T-helper 22 cell (primary cell): ENCODE measurements around the gene POLR1A.
"Not testable (repeated sequence)": the region's sequence is repeated elsewhere in the genome, so short reads cannot be mapped to it uniquely, and the experiment has no call there.

ENCODE experiments used
- DNase-seq: peaks from one replicate; pipeline ENCODE4 v3.0.0-alpha.2; 2020; ENCODE audit warnings: low read depth

POLR1A gene

DNA sequence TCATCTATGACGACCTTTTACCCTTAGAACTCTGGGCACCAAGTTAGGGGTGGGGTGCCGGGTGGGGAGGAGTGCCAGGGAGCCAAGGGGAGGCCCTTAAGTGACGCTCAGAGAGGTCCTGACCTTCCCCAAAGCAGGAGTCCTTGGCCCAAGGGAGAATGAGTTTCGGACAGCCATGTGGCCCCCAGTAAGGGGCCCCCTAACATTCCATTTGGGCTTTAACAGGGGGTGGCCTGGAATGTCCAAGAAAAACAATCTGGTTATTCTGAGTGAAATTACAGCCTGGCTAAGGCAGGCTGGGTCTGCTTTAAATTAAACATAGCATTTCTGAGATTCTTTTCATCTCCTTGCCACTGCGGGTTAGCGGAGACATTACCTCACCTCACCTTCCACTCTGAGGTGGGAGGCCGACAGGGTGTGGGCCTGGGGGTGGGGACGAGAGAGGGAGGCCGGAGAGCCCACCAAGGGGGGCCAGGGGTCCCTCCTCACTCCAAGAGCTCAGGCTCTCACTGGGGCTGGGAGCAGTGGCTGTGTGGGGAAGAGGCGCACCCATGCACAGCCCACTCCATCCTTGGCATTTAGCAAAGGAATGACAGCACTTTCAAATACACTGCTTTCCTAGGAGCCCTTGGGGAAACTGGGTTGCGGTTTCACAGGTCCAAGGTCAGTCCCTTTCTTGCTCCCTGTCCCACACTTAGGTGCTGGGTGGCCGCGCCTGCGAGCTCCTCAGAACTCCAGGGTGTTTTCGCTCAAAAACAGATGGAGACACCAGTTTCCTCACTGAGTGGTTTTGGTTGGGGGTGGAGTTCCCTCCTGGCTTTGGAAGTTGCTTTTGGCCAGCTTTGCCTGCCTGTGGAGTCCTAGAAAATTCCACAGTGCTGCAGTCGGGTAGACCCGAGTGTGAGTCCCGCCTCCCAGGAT, 107.4 kb downstream of the POLR1A start:
- DNase-seq = no peak

DNA sequence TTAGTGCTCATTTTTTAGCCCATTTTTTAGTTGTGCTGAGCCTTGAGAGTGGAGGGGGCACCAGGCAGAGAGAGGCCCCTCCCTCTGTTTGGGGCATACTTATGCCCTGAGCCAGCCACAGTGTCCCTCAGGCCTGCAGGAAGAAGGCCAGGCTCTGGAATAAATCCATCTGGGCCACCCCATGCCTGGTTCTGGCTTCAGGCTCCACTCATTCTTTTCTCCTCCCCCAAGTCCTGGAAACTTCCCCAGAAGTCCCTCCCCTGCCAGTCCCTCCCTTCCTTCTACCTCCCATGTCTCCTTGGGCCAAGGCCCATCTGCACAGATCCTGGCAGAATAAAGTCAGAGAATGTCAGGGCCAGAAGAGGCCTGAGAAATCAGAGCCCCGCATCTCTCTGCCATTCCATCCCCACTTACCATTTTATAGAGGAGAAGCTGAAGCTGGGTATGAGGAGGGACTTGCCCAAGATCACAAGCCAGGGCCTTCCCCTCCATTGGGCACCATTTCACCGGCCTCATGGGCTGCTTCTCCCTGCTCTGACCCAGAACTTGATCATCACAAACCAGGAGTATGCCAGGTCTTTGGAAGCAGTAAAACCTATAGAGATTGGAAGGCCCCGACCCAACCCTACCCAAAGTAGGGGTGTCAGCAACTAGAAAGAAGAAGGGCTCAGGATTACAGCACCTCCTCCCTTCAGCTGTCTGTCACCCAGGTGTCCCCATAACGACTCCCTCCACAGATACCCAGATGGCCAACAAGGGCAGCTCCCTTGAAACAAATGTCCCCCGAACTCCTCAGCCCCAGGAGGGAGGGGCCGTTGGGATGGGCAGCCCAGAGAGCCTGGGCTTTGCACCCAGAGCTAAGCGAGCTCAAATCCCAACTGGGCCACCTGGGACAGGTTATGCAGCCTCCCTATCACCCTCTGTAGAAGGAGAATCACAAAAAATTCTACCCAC, 108.4 kb downstream of the POLR1A start:
- no peak for DNase-seq

DNA sequence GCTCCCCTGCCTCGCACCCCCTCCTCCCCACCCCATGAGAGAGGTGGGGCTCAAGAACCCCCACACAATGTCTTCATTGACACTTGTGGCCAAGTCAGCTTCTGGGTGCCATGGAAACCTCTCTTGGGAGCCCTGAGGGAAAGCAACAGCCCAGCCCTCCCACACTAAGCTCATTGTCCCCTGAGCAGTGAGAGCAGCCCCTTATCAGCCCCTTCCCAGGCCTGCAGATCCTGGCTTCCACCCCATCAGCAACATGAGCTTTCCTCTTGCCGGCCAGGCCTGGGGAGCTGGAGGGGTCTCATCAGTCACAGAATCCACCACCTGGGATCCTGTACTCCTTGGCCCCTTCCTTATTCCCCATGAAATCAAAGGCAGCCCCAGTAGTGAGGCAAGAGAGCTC, 109.1 kb downstream of the POLR1A start:
- DNase-seq = no peak

DNA sequence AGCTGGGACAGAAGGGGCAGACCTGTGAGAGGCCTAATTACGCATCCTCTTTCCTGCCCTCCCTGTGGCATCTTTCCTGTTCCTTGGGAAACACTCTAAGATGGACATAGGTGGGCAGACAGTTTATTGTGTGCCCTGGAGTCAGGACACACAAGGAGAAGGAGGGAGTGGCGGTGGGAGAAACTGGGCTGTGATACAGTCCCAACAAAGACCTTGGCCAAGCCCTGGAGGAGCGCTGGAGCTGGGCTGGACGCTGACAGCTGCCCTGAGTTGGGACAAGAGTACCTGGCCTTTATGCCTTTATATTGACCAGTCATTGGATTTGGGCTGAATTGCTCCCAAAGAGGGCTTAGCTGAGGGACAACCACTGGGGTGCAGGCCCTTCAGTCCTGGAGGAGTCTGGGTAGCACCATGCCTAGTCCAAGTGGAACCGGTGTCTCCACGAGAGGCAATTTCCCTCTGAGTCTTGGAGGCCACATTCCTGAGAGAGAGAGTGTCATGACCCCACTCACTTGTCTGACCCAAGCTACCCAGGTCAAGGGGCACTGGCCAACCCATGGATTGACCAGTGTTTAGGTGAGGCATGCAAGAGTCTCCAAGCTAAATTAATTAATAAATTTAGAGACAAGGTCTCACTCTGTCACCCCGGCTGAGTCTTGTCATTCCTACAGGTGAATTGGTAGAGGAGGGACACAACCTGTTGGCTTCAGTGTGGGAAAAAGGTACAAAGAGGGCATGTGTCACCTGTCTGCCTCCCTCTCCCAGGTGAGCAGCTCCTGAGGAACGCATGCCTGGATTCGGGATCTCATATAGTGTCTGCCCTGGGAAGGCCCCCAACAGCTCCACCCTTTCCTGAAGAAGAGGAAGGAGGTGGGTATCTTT, 109.8 kb downstream of the POLR1A start:
- no peak for DNase-seq

DNA sequence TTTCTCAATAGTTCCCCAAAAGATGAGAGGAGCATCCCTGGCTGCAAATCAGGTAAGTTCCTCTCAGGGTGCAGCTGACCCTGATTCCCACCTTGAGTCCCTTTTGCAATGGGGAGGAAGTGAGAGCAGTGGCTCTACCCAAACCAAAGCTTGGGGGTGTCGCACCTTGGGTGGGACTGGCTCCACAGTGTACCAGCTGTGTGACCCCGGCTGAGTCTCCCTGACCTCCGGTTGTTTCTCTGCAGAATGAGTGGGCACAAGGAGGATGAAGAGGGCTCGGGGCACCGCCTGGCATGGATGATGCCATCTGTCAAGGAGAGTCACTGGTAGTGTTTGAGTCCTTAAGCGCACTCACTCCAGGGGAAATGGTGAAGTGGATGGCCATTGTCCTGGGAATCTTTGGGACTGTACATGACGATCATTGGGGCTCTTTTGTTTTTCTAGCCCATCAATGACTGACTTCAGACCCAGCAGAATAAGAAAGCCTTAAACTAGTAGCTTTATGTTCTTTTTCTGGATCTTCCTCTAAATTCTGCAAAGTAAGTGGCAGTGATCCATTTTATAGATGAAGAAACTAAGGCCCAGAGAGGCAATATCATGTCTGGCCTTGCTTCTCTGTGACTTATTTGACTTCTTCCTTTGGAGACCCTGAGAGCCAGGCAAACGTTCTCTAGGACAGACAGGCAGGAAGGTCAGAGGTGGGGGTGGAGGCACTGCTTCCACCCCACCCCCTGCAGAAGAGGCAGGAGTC, 110.6 kb downstream of the POLR1A start:
- no peak for DNase-seq

DNA sequence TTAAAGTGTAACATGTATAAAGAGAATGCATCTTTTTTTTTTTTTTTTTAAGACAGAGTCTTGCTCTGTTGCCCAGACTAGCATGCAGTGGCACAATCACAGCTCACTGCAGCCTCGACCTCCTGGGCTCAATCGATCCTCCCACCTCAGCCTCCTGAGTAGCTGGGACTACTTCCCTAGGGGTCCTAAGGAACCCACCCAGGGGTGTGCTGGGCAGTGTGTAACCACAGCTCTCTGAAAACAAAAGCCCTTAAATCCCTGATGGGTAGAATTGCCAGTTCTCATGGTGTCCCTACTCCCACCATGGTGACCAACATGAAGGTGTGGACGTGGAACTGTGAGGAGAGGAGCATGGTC, 111.3 kb downstream of the POLR1A start:
- no peak for DNase-seq

DNA sequence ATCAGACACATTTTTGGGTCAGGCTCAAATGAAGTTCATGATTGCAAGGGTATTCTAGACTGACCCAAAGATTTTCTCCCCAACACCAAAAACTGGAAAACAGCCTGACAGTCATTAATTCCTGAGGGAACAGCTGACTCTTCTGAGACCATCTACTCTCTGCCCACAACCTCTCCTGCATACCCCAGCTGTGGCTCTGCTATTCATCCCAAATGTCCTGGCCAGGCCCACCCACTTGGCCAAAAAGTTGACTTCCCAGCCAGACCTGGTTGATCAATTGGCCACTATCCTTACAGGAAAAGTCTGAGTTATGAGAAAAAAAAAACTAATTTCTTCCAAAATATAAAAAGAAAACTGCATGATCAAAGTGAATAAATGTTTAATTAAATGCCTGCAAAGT, 113.1 kb downstream of the POLR1A start:
- no peak for DNase-seq

DNA sequence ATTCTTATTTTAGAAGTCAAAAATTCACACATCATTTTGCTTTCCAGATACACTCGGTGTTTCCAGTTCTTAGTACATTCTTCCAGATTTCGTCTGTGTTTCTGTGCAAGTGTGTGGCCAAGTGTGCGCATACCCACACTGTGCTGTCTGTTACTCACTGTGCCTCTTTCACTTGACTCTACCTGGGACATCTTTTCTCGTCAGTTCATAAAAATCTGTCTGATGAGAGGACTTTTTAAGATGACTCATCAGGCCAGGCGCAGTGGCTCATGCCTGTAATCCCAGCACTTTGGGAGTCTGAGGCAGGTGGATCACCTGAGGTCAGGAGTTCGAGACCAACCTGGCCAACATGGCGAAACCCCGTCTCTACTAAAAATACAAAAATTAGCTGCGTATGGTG, 113.6 kb downstream of the POLR1A start:
- DNase-seq = not testable (repeated sequence)

DNA sequence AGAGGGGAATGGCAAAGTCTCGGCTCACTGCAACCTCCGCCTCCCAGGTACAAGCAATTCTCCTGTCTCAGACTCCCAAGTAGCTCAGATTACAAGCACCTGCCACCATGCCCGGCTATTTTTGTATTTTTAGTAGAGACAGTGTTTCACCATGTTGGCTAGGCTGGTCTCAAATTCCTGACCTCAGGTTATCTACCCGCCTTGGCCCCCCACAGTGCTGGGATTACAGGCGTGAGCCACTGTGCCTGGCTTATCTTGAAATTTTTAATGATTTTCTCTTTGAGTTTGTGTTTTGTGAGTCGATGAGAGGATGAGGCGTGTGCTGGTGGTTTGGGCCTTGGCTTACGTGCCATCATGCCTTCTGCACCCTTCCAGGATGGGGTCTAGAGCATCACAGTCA, 115.6 kb downstream of the POLR1A start:
- DNase-seq = no peak

DNA sequence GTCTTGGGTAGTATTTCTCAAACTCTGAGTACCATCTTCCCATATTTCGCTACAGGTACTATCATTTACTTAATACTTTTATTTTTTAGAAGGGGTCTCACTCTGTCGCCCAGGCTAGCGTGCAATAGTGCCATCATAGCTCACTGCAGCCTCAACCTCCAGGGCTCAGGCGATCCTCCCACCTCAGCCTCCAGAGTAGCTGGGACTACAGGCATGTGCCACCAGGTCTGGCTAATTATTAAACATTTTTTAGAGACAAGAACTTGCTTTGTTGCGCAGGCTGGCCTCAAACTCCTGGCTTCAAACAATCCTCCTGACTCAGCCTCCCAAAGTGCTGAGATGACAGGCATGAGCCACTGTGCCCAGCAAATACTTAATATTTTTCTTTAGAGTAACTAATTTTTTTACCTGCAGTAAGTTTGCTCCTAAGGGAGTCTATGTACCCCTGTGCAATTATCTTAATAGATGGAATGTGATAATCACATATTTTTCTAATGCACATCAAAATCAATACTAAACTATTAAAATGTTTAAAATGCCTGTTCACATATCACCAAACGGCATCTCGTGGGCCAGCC, 116.3 kb downstream of the POLR1A start:
- no peak for DNase-seq

DNA sequence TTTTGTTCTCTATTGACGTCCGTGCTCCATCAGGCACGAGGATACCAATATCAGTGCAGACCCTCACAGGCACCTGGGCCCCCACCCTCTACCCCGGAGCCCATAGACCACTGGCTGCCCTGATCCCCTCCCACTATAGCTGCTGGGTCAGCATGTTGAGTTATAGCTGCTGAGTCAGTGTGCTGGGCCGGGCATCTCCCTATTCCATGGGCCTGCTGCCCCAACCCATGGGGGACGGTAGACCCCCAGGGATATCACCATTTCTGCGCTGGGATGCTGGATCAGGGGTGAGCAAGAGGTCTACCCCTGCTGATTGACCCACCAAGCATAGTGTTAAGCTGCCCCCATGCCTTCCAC, 116.8 kb downstream of the POLR1A start:
- no peak for DNase-seq

DNA sequence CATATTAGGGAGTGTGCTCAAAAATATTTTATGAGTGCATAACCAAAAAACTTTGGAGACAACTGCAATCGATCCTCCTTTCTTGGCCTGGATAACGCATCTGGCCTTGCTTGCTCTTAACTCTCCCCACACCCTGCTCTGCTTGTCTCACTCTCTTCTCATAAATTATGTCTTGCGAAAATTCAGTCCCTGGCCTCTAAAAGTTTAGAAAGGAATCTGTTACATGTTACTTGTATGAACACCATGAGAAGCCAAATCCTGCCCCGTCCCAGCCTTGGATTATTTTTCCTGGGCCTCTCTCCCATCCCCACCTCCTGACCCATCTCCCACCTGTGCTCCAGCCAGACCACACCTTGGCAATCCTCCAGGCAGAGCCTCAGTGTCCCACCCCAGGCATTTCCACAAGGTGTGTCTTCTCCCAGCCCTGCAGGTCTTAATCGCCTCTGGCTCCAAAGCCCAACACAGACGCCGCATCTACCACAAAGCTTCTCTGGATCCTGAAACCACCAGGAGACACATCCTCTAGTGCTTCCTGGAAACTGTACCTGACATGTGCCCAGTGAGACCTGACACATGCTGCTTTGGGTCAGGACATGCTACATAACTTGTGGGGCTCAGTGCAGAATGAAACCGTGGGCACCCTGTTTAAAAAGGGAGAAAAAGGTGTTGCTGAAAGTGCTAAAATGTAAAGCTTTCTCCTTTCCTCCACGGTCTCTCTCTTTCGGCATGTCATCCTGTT, 117.3 kb downstream of the POLR1A start:
- no peak for DNase-seq

DNA sequence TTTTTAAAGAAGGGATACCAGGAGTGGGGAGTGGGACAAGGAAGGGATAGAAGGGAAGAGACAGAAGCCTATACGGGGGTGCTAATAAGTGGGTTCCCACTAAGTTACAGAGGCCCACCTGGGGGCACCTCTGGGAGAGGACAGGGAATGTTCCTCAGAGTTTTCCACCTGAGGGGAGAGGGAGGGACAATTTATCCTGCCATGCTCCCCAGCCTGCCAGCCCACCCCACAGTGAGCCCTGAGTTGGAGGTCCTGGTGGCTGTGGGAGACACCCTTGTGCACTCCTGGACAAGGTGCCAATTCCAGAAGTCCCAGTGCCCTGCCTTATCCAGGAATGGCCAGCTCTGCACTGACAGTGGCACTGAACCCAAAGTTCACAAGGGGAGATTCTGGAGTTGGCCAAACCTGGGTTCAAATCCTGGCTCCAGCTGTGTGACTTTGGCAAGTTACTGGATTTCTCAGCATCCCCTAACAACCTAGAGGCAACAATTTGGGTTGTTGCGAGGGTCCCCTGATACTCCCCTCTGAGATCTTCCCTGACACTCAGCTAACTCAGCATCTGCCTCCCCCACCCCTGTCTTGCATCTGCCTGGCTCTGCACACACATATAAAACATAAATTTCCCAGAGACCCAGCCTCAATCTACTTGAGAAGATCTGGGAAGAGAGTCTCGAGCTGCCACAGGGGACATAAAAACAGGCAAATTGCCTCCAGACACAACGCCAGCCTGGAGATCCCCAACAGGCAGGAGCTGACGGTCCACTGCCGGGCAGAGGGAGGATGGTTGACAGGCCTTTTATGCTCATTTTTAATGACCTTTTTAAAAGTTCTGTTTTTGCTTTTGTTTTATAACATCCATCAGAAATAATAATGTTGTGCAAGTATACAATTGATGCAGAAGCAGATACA, 118.2 kb downstream of the POLR1A start:
- DNase-seq = no peak

DNA sequence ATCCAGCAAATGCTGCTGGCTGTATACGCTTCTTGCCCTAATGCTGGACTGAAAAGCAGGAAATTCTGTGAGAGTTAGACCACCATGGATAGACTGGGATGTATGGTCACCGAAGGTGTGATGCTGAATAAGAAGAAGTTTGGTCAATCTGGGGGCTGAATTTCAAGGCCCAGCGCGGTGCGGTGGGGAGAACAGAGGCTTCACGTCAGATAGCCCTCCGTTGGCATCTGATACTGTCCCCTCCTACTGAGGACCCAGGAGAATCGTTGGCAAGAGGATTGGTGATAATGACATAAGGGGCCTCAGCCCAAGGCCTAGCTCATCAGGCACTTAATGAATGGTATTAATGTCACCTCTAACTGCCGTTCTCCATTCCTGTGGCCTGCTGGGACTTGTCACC, 119.6 kb downstream of the POLR1A start:
- no peak for DNase-seq

DNA sequence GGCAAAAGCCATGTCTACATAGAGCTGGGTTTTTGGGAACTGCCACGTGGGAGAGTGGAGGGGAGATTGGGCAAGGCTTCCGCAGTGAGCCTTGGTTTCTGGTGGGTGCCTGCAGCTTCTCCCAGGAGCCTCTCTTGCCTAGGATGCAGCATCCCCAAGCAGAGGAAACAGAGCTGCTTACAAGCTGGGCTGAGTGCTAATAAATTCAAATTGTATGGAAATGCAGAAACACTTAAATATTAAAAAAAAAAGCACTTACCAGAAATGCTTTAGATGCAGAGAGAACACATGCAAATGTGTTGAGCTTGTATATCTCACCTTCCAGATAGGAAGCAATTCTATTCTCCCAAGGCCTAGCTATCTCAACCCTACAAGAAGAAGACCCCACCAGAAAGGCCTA, 120.9 kb downstream of the POLR1A start:
- no peak for DNase-seq

DNA sequence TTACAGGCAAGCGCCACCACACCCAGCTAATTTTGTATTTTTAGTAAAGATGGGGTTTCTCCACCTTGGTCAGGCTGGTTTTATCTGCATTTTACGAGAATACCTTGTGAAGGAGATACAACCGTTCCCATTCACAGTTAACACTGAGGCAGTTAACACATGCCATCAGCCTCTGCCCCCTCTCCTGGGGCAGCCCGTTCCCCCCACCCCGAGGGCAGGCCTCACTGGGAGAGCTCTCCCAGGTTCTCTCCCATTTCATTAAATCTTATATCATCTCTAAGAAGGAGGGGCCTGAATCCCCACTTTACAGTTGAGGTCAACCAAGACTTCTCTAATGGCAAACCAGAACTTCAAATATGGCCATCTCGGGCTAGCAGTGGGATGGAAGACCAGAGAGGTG, 121.9 kb downstream of the POLR1A start:
- DNase-seq = no peak

DNA sequence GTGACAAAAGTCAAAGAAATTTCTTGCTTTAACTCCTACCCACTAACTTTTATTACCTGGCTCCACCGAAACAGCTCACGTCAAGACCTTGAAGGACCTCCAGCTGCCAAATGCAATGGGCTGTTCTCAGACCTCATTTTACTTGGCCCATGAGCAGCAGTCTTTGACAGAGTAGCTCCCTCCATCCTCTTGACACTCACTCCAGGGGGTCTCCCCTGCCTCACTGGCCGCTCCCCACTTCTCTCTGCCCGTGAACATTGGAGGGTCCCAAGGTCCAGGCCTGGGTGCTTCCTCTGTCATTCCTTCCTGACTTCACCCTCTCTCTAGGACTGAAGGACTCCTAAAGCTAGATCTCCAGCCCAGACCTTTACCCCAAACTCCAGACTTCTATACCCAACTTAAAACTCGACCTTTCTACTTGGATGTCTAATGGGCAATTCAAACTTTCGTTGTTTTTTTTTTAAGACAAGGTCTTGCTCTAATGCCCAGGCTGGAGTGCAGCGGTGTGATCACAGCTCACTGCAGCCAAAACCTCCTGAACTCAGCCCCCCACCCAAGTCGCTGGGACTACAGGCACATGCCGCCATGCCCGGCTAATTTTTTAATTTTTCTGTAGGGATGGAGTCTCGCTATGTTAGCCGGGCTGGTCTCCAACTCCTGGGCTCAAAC, 124.0 kb downstream of the POLR1A start:
- DNase-seq = no peak

DNA sequence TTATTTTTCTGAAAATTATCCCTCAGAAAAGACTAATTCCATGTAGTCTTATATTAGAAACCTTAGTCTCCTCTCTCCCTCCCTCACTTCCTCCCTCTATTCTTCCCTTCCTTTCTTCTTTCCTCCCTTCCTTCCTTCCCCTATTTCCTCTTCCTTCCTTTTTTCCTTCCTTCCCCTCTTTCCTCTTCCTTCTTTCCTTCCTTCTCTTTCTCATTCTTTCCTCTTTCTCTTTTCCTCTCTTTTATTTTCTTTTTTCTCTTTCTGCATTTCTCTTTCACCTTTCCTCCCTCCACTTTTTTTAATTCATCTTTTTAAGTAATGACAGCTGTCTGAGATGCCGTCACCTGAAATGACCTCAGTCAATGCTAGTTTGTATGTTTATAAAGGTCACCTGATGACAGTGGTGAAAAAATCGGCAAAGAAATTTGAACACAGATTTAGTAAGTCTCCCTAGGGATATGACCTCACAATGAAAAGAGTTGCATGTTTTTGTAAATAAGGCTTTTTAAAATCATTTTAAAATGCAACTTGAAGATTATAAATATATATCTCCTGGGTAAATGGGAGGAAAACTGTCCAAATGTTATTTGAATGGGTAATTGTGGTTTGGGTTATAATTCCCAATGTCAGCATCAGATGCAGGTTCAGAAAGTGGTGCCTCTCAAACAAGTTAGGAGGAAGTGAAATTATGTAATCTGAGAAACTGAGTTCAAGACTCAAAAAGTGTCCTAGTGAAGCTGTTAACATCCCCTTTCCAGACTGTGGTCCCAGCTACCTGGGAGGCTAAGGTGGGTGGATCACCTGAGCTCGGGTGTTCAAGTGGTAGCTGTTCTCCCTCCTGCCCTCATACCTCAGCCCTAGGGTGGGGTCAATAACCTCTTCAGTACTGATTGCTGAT, 126.6 kb downstream of the POLR1A start:
- DNase-seq = no peak
